ENCODE results near the gene MAGEA1.

DNA sequence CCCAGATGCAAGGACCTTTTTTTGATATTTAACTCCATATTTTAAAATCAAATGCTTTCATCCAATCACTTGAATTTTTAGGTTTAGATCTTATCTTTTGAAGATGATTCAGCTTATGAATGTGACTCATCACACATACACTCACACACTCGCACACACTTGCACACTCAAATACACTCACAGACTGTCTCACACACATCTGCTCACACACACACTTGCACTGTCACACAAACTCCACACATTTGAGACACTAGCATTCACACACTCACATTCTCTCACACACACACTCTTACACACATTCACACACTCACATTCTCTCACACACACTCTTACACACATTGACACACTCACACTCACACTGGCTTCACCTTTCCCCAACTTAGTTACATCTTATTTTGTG lies 37.8 kb downstream of the MAGEA1 start:
- TF ChIP-seq POLR2AphosphoS5 (IDR thresholded peaks at IDR 0.05; ENCODE audit: insufficient read depth, low read depth, low read length), result no peak
- TF ChIP-seq, protein P1, sequence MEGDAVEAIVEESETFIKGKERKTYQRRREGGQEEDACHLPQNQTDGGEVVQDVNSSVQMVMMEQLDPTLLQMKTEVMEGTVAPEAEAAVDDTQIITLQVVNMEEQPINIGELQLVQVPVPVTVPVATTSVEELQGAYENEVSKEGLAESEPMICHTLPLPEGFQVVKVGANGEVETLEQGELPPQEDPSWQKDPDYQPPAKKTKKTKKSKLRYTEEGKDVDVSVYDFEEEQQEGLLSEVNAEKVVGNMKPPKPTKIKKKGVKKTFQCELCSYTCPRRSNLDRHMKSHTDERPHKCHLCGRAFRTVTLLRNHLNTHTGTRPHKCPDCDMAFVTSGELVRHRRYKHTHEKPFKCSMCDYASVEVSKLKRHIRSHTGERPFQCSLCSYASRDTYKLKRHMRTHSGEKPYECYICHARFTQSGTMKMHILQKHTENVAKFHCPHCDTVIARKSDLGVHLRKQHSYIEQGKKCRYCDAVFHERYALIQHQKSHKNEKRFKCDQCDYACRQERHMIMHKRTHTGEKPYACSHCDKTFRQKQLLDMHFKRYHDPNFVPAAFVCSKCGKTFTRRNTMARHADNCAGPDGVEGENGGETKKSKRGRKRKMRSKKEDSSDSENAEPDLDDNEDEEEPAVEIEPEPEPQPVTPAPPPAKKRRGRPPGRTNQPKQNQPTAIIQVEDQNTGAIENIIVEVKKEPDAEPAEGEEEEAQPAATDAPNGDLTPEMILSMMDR (IDR thresholded peaks at IDR 0.05; ENCODE audit: extremely low read depth in 1 of 2, insufficient read depth in 1 of 2, low read depth in 1 of 2, low read length in 2 of 2), result no peak
- TF ChIP-seq, protein P2, sequence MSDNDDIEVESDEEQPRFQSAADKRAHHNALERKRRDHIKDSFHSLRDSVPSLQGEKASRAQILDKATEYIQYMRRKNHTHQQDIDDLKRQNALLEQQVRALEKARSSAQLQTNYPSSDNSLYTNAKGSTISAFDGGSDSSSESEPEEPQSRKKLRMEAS (IDR thresholded peaks at IDR 0.05; ENCODE audit: insufficient read depth, insufficient read length), result no peak
- no peak for TF ChIP-seq JUN (IDR thresholded peaks at IDR 0.05; ENCODE audit: borderline replicate concordance, insufficient read depth, insufficient read length, low read depth)
- TF ChIP-seq POLR2A (IDR thresholded peaks at IDR 0.05; ENCODE audit: low read depth, low read length), result no peak

Measured in endothelial cell of umbilical vein (primary cell).